Measurements from ENCODE around the gene TAPBP.
"Not testable (repeated sequence)": the region's sequence is repeated elsewhere in the genome, so short reads cannot be mapped to it uniquely, and the experiment has no call there.

Gene TAPBP

DNA sequence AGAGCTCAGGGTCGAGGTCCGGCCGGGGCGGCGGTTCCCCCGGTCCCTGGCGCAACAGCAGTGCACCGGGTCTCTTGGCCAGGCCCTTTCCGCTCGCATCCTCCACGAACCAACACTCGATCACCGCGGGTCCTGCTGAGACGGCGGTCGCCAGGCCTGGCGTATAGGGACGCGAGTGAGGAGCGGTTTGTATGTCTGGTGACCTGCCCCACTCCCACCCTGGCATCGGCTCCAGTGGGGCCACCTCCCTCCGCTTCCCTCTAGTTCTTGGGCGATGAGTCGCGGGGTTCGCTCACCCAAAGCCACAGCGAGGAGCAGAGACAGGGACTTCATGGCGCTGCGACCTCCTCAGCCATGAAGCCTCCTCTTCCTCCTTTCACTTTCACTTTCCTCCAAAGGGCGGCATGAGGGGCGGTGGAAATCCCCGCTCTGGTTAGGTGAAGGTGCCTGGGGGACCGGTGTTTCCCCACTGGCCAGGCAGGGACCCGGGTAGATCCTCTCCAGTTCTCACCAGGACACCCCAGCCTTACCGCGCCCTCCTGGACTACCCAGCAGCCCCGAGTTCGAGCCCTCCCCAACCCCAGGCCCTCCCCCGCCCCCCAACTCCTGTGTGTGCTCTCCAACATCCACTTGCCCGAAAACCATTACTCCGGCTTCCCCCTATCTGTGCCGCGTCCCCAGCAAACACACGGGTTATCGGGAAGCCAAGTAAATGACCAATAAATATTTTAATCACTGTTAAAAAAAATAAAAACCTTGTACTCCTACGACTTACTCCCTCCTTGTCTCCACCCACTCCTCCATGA is at the start of gene TAPBP:
Gene TAPBP (minus strand): TSS at position 370 of the 806 bp plus-strand sequence. CDS start 37 bp downstream, at position 333.
- peak; percentile 80 for DNase-seq

DNA sequence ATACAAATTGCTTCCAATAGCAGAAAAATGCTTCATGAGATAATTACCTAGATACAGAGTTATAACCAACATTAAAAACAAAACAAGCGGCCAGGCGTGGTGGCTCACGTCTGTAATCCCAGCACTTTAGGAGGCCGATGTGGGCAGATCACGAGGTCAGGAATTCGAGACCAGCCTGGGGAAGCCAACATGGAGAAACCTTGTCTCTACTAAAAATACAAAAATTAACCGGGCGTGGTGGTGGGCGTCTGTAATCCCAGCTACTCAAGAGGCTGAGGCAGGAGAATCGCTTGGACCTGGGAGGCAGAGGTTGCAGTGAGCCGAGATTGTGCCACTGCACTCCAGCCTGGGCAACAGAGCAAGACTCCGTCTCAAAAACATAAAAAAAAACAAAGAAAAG is 49.6 kb upstream of the TAPBP start:
- not testable (repeated sequence) for DNase-seq

GRCh38 chr6:33359331-33359730 is 45.5 kb upstream of the TAPBP start:
- DNase-seq: no peak

DNA sequence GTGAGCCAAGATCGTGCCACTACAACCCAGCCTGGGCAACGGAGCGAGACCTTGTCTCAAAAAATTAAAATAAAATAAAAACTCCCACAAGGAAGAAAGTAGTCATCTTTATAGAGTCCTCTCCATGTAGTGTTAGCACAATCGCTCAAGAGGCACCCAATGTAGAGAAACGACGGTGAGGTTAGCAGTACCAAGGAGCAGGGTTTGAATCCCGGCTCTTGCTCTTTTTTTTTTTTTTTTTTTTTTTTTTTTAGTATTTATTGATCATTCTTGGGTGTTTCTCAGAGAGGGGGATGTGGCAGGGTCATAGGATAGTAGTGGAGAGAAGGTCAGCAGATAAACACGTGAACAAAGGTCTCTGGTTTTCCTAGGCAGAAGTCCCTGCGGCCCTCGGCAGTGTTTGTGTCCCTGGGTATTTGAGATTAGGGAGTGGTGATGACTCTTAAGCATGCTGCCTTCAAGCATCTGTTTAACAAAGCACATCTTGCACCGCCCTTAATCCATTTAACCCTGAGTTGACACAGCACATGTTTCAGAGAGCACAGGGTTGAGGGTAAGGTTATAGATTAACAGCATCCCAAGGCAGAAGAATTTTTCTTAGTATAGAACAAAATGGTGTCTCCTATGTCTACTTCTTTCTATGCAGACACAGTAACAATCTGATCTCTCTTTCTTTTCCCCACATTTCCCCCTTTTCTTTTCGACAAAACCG is 43.4 kb upstream of the TAPBP start:
- DNase-seq: not testable (repeated sequence)

DNA sequence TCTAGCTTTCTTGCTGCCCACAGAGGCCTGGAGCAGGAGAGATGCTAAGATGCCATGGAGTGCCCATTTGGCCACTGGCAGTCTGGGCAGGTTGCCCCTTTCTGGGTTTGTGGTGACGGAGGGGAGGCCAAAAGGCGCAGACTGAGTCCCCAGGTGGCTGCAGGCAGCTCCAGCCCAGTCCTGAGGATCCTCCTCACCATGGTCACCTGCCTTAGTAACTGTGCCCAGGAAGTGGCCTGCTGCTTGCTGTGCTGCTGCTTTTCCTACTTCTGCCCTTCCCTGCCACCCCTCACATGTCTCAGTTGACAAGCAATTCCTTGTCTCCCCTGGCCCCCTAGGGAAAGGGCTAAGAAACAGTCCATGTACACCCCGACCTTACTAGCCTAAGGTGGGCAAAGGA is 42.4 kb upstream of the TAPBP start:
- DNase-seq: no peak

DNA sequence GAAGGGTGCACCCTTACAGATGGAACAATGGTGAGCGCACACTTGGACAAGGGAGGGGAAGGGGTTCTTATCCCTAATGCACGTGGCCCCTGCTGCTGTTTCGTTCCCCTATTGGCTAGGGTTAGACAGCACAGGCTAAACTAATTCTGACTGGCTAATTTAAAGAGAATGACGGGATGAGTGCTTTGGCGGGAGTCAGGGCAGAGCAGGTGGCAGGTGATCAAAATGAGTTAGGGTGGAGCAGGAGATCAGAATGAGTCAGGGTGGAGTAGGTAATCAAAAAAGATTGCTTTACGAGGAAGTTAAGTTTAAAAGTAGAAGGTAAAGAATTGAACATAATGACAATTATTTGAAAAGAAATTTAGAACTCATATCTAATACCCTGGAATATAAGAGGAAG is 42.0 kb upstream of the TAPBP start:
- DNase-seq: not testable (repeated sequence)

GRCh38 chr6:33347816-33348215 is 33.9 kb upstream of the TAPBP start:
- no peak for DNase-seq

DNA sequence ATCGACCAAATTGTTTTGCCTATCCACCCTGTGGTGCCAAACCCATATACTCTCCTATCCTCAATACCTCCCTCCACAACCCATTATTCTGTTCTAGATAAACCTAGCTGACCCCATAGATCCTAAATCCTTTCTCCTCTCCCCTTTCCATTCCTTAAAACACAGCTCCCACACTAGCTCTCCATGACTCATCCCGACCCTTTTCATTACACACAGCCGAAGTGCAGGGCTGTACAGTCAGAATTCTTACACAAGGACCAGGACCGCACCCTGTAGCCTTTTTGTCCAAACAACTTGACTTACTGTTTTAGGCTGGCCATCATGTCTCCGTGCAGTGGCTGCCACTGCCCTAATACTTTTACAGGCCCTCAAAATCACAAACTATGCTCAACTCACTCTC is 33.1 kb upstream of the TAPBP start:
- not testable (repeated sequence) for DNase-seq

- peak; percentile 68 for DNase-seq
Observed at GRCh38 chr6:33344701-33345697, 31.1 kb upstream of the TAPBP start.

GRCh38 chr6:33343953-33344611 is 30.2 kb upstream of the TAPBP start:
- DNase-seq: peak; percentile 66

DNA sequence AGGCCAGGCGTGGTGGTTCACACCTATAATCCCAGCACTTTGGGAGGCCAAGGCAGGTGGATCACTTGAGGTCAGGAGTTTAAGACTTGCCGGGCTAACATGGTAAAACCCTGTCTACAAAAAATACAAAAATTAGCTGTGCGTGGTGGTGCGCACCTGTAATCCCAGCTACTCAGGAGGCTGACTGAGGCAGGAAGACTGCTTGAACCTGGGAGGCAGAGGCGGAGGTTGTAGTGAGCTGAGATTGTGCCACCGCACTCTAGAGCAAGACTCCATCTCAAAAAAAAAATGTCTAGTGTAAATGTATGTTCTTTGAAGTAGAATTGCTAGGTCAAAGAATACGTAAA is 29.7 kb upstream of the TAPBP start:
- not testable (repeated sequence) for DNase-seq

DNA sequence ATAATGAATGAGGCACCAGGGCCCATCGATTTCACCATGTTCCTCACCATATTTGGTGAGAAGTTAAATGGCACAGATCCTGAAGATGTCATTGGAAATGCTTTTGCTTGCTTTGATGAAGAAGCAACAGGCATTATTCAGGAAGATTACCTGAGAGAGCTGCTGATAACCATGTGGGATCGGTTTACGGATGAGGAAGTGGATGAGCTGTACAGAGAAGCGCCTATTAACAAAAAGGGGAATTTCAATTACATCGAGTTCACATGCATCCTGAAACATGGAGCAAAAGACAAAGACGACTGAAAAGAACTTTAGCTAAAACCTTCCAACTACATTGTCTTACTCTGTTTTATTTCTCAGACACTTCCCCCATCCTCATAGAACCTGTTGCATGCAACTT is 25.3 kb upstream of the TAPBP start:
- DNase-seq: no peak

GRCh38 chr6:33336495-33336894 is 22.6 kb upstream of the TAPBP start:
- DNase-seq: no peak

- DNase-seq: no peak
Observed at GRCh38 chr6:33335916-33336315, 22.0 kb upstream of the TAPBP start.

- DNase-seq: no peak
Observed at GRCh38 chr6:33333666-33334065, 19.8 kb upstream of the TAPBP start.

DNA sequence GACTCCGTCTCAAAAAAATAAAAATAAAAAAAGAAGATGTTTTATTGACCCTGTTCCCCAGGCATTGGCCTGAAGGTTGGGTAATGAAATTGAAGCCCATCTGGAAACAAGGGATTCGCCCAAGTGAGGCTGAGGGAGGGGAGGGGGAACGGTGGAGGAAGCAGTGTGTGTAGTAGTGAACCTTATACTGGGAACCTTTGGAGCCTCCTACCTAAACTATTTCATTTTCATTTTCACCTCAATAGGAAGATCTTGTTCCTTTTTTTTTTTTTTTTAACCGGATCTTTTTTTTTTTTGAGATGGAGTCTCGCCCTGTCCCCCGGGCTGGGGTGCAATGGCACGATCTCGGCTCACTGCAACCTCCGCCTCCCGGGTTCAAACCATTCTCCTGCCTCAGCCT is 16.9 kb upstream of the TAPBP start:
- DNase-seq: no peak

GRCh38 chr6:33329058-33329457 is 15.2 kb upstream of the TAPBP start:
- DNase-seq: no peak

- DNase-seq: no peak
Observed at GRCh38 chr6:33324125-33324524, 10.2 kb upstream of the TAPBP start.

DNA sequence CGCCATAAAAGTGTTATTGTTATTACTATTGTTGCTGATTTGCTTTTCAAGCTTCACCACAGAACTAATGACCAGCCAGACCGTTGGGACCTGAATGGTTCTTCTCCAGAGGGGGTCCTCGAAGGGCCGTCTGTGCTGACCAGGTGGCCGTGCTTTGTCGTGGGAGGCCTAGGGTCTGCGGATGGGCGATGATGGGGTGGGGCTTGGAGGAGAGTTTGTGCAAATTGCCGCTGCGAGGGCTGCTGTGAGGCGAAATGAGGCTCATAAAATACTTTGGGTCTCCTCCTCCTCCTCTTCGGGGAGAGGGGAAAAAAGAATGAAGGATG is 9.7 kb upstream of the TAPBP start:
- peak; percentile 19 for DNase-seq

DNA sequence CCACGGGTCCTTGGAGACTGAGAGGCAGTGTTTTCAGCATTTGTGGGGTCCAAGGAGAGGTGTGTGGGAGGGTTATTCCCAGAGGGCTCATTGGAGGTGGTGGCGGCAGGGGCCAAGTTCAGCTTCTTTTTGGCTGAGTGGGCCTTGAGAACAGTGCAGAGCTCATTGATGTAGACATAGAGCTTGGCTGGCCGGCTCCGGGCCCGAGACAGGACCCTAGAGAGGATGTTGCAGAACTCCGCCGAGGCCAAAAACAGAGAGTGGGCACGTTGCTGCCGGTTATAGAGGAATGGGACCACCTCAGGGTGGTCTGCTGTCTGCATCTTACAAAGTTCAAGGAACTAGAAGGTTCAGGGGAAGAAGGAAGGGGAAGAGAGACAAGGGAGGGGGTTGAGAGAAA is 7.3 kb upstream of the TAPBP start:
- no peak for DNase-seq

- no peak for DNase-seq
Observed at GRCh38 chr6:33320315-33321181, 6.7 kb upstream of the TAPBP start.

DNA sequence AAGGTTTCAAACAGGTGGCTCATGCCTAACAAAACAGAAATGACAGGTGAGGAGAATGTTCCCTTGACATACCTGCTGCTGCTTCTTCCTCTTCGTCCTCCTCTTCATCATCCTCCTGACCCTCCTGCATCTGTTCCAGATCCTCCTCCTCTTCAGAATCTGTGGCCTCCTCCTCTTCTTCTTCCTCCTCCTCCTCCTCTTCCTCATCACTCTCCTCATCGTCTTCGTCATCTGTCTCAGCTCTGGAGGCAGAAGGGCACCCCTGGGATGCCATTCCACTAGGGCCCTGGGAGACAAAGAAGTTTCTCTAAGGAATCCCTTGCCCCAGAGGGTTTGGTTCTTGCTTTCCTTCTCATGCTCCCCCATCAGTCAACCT is 6.0 kb upstream of the TAPBP start:
- DNase-seq: no peak
